SK-N-SH (cell line): ENCODE results near the gene LIX1L. TPM values are rescaled to one million over a fixed set of nuclear protein-coding genes. Genes with fewer than 3 reads are reported as not detected.

Source experiments
- CTCF ChIA-PET: fragments of 300-600, 350-600 bp; formaldehyde crosslinking; extraction: SDS; loops from one replicate; lab custom pipeline; 2021; lab: Yijun Ruan, JAX
- POLR2A ChIA-PET: fragments of 350-600 bp; sonication (Branson Sonifier 250); formaldehyde crosslinking; extraction: SDS; loops from one replicate; lab custom pipeline; 2020; ENCODE audit warnings: antibody characterized with exemption, inconsistent platforms; lab: Yijun Ruan, JAX
- DNase-seq: peaks from one replicate; pipeline ENCODE4 v3.0.0; 2012
- H2AFZ ChIP-seq: fragments of 200-600 bp; sonication (generic); 2 replicates; pipeline ENCODE4 v1.8.1; 2016; ENCODE audit warnings: antibody characterized with exemption, mild to moderate bottlenecking, low read depth
- H3F3A ChIP-seq: fragments of 200-600 bp; sonication (generic); replicated peaks from 2 replicates; pipeline ENCODE3; 2016; ENCODE audit warnings: antibody characterized with exemption, mild to moderate bottlenecking; ENCODE audit not compliant: insufficient read depth
- H3K27ac ChIP-seq, 2 experiments: fragments of 200-500 bp in 1 of 2; fragments of 200-600 bp in 1 of 2; sonication (Bioruptor generic) in 1 of 2; sonication (generic), shearing (Covaris generic) in 1 of 2; 2 replicates each; pipeline versions ENCODE4 v1.5.1 to v1.6.1; 2014 to 2016; ENCODE audit warnings: low read depth in 2 of 2, inconsistent platforms in 1 of 2, low read length in 1 of 2, mild to moderate bottlenecking in 1 of 2, mixed read lengths in 1 of 2
- H3K27me3 ChIP-seq: fragments of 200-600 bp; sonication (generic), shearing (Covaris generic); 2 replicates; pipeline ENCODE4 v1.6.1; 2016; ENCODE audit warnings: mixed run types; ENCODE audit not compliant: insufficient read depth
- H3K36me3 ChIP-seq, 2 experiments: fragments of 200-500 bp in 1 of 2; fragments of 200-600 bp in 1 of 2; sonication (Bioruptor generic) in 1 of 2; sonication (generic) in 1 of 2; replicated peaks in 1 of 2; 2 replicates each; pipeline versions ENCODE3 to v1.5.1; 2014 to 2016; ENCODE audit warnings: low read length in 1 of 2, mild to moderate bottlenecking in 1 of 2; ENCODE audit not compliant: insufficient read depth in 2 of 2, control insufficient read depth in 1 of 2
- H3K4me1 ChIP-seq, 2 experiments: fragments of 200-500 bp in 1 of 2; fragments of 200-600 bp in 1 of 2; sonication (Bioruptor generic) in 1 of 2; sonication (generic), shearing (Covaris generic) in 1 of 2; 2 replicates each; pipeline versions ENCODE4 v1.5.1 to v1.6.1; 2014 to 2016; ENCODE audit warnings: low read depth in 1 of 2, low read length in 1 of 2, mixed run types in 1 of 2; ENCODE audit not compliant: insufficient read depth in 2 of 2, control insufficient read depth in 1 of 2
- H3K4me2 ChIP-seq: fragments of 200-600 bp; sonication (generic), shearing (Covaris generic); 2 replicates; pipeline ENCODE4 v1.6.1; 2017; ENCODE audit warnings: mixed run types
- H3K4me3 ChIP-seq, 2 experiments: fragments of 200-500 bp in 1 of 2; fragments of 200-600 bp in 1 of 2; sonication (Bioruptor generic) in 1 of 2; sonication (generic), shearing (Covaris generic) in 1 of 2; 2 replicates each; pipeline versions ENCODE4 v1.5.1 to v1.8.1; 2014 to 2016; ENCODE audit warnings: low read depth in 2 of 2, inconsistent platforms in 1 of 2, low read length in 1 of 2, mild to moderate bottlenecking in 1 of 2, mixed read lengths in 1 of 2, moderate library complexity in 1 of 2
- H3K79me2 ChIP-seq: fragments of 200-600 bp; sonication (generic); 2 replicates; pipeline ENCODE4 v1.8.1; 2017; ENCODE audit warnings: mild to moderate bottlenecking; ENCODE audit not compliant: insufficient read depth
- H3K9ac ChIP-seq: fragments of 200-600 bp; sonication (generic); 2 replicates; pipeline ENCODE4 v1.6.1; 2017; ENCODE audit warnings: mixed run types
- H3K9me2 ChIP-seq: fragments of 200-600 bp; sonication (generic); 2 replicates; pipeline ENCODE4 v1.6.1; 2017; ENCODE audit warnings: mixed run types
- H3K9me3 ChIP-seq: fragments of 200-600 bp; sonication (generic); 2 replicates; pipeline ENCODE4 v1.6.1; 2017; ENCODE audit warnings: mixed run types, mild to moderate bottlenecking, moderate library complexity
- H4K20me1 ChIP-seq: fragments of 200-600 bp; sonication (generic); 2 replicates; pipeline ENCODE4 v1.6.1; 2017; ENCODE audit warnings: mild to moderate bottlenecking, mixed run types; ENCODE audit not compliant: insufficient read depth
- CHD2 ChIP-seq: fragments of 150-350 bp; IDR thresholded peaks from 2 replicates; pipeline ENCODE4 v1.6.1; 2018; ENCODE audit warnings: low read length; ENCODE audit not compliant: partially characterized antibody
- EP300 ChIP-seq, 2 experiments: IDR thresholded peaks; 2 replicates each; pipeline versions ENCODE4 v1.4.0 to v1.6.1; 2012; ENCODE audit warnings: borderline replicate concordance in 1 of 2, low read depth in 1 of 2, low read length in 1 of 2
- EZH2phosphoT487 ChIP-seq: fragments of 200-600 bp; sonication (generic); IDR thresholded peaks from 2 replicates; pipeline ENCODE4 v1.6.1; 2017; ENCODE audit warnings: low read depth, mixed run types, mild to moderate bottlenecking, antibody characterized with exemption, moderate library complexity, borderline replicate concordance
- GABPA ChIP-seq: IDR thresholded peaks from 2 replicates; pipeline ENCODE4 v1.4.0; 2012; ENCODE audit warnings: low read depth, mild to moderate bottlenecking
- GATA2 ChIP-seq: sonication (generic); formaldehyde crosslinking; IDR thresholded peaks from 2 replicates; pipeline ENCODE4 v1.5.0; 2020; ENCODE audit warnings: mild to moderate bottlenecking, missing genetic modification reagents
- MAX ChIP-seq: IDR thresholded peaks from 2 replicates; pipeline ENCODE4 v1.4.0; 2012; ENCODE audit warnings: low read depth
- MXI1 ChIP-seq: IDR thresholded peaks from 2 replicates; pipeline ENCODE4 v1.6.1; 2012; ENCODE audit warnings: mild to moderate bottlenecking, low read depth, low read length, improper control_type of control experiment
- NFIC ChIP-seq: IDR thresholded peaks from 2 replicates; pipeline ENCODE4 v1.4.0; 2012; ENCODE audit warnings: borderline replicate concordance
- NRF1 ChIP-seq: IDR thresholded peaks from 2 replicates; pipeline ENCODE4 v1.6.1; 2012; ENCODE audit warnings: low read depth, mild to moderate bottlenecking, low read length
- POLR2AphosphoS5 ChIP-seq: IDR thresholded peaks from 2 replicates; pipeline ENCODE4 v1.6.1; 2012; ENCODE audit warnings: low read depth, low read length
- RAD21 ChIP-seq: IDR thresholded peaks from 2 replicates; pipeline ENCODE4 v1.6.1; 2012; ENCODE audit warnings: mild to moderate bottlenecking, low read length
- RCOR1 ChIP-seq: fragments of 150-350 bp; IDR thresholded peaks from 2 replicates; pipeline ENCODE4 v1.6.1; 2017; ENCODE audit warnings: antibody characterized with exemption, low read length
- REST ChIP-seq: IDR thresholded peaks from 2 replicates; pipeline ENCODE4 v1.6.1; 2012; ENCODE audit warnings: mild to moderate bottlenecking, low read depth, low read length, moderate library complexity
- RFX5 ChIP-seq: IDR thresholded peaks from 2 replicates; pipeline ENCODE4 v1.6.1; 2012; ENCODE audit warnings: mild to moderate bottlenecking, improper control_type of control experiment, low read length
- SIN3A ChIP-seq: IDR thresholded peaks from 2 replicates; pipeline ENCODE4 v1.6.1; 2012; ENCODE audit warnings: low read depth, mild to moderate bottlenecking, low read length, moderate library complexity, borderline replicate concordance
- TAF1 ChIP-seq: IDR thresholded peaks from 2 replicates; pipeline ENCODE4 v1.6.1; 2012; ENCODE audit warnings: low read depth, mild to moderate bottlenecking, low read length, moderate library complexity, borderline replicate concordance
- TEAD4 ChIP-seq: IDR thresholded peaks from 2 replicates; pipeline ENCODE4 v1.4.0; 2012; ENCODE audit warnings: mild to moderate bottlenecking, borderline replicate concordance; ENCODE audit not compliant: insufficient read depth
- YY1 ChIP-seq: IDR thresholded peaks from 2 replicates; pipeline ENCODE4 v1.4.0; 2012; ENCODE audit warnings: low read depth, mild to moderate bottlenecking
- WGBS: methylation state at CpG from one replicate; pipeline ENCODE4 v1.1.6; 2017; ENCODE audit warnings: low lambda C conversion rate; 5-methylcytosine and 5-hydroxymethylcytosine counted together
- polyA plus RNA-seq, 3 experiments: library from polyadenylated mRNA; depleted of rRNA; stranded (reverse); fragments of >200 nt; gene quantifications; 2 replicates each; pipeline ENCODE4 v1.2.3, GENCODE V29; 2012
- TF ChIP-seq, protein P1 (sequence below): fragments of 200-600 bp; sonication (generic); IDR thresholded peaks from 2 replicates; pipeline ENCODE4 v1.6.1; 2017; ENCODE audit warnings: antibody characterized with exemption, mild to moderate bottlenecking, moderate library complexity

The LIX1L gene
- polyA plus RNA-seq, 1 of the 3 experiments (the other 2 are of a cell fraction), result 39.1 TPM

DNA sequence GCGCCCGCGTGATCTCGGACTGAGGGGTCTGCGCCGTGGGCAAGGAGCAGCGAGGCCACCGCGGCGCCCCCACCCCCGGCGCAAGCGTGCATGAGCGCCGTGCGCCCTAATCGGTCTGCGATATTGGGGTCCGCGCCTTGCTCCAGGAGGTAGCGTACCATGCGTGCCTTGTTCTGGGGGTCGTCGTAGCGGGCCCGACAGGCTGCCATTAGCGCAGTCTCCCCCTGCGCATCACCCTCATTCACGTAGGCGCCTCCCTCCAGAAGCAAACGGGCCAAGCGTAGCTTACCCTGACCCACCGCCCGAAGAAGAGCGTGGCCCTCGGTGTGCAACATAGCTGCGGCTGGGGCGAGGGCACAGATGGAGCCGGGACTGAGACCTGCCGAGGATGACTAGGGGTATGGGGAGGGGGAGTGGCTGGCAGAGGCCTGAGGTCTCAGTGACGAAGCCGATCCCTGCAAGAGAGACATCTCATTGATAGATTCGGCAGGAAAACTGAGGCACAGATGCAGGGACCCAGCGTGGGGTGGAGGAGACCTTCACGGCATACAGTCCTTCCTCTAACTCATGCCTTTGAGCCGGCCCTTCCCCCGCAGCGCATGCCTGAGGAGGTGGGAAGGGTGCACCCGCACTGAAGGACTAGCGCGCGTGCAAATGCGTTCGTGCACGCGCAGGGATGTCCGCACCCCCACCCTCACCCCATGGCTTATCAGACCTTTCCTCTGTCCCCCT is 3.8 kb upstream of the LIX1L start:
- Histone ChIP-seq H3K27ac (peak overlapping the region; percentile 30 to 95; a peak in 3 of 4 replicates), H3K27me3 (no peaks in the 10 kb centered on the region), H3K9me2 (no peaks in the 10 kb centered on the region), H2AFZ (peak overlapping the region; percentile 77), H3K9me3 (no peaks in the 10 kb centered on the region), H3K36me3 (no peaks in the 10 kb centered on the region), H3K4me2 (peak overlapping the region; percentile 95), H3K9ac (peak overlapping the region; percentile 58), H3K79me2 (peaks cover 8% of the 10 kb centered on the region), H3K4me1 (peaks cover 25 to 47% of the 10 kb centered on the region in 2 experiments), H4K20me1 (no peaks in the 10 kb centered on the region), H3F3A (peaks cover 34% of the 10 kb centered on the region), H3K4me3 (peak overlapping the region; percentile 69 to 76)
- ChIA-PET CTCF (interaction anchor here (0.6 to 1.1 kb wide), 2 partner anchors 38 to 46 kb away, joined by 3 read pairs; no protein-coding TSS in a partner anchor), POLR2A (interaction anchor here (3.8 kb wide), 1 partner anchor 34 kb away, joined by 31 read pairs; the partner anchor contains the start of gene RBM8A)
- WGBS, result 27% methylated on average over 27 of the region's 57 CpGs
- peak; percentile 58 for DNase-seq
- TF ChIP-seq POLR2AphosphoS5 (no peak), RCOR1 (0 out of 2 replicates have a peak, but pooled peaks have one; percentile 11), GABPA (no peak), MXI1 (peak; percentile 78), EZH2phosphoT487 (no peak), MAX (peak; percentile 81), YY1 (no peak), NRF1 (peak; percentile 55)

GRCh38 chr1:145961109-145961424 is 3.2 kb upstream of the LIX1L start:
- peak; percentile 40 for DNase-seq
- H3K4me2 ChIP-seq, result peak overlapping the region; percentile 95
- CTCF ChIA-PET, result interaction anchor here (0.6 to 1.1 kb wide), 3 partner anchors 25 to 51 kb away, joined by 3 to 4 read pairs (median 3); partner anchors contain the start of gene RBM8A
- no peaks in the 10 kb centered on the region for H3K9me2 ChIP-seq
- H2AFZ ChIP-seq, result peak overlapping the region; percentile 77
- H3K79me2 ChIP-seq, result peaks cover 13% of the 10 kb centered on the region
- POLR2A ChIA-PET, result interaction anchor here (1.2 to 1.6 kb wide), 2 partner anchors 34 to 102 kb away, joined by 5 to 7 read pairs; partner anchors contain the start of genes PIAS3 and RBM8A
- H3K4me1 ChIP-seq, result peaks cover 28 to 52% of the 10 kb centered on the region in 2 experiments
- peak overlapping the region; percentile 58 for H3K9ac ChIP-seq
- H3K4me3 ChIP-seq, result peak overlapping the region; percentile 69 to 76
- peaks cover 39% of the 10 kb centered on the region for H3F3A ChIP-seq
- H3K27ac ChIP-seq, result peak overlapping the region; percentile 44 to 95; a peak in 3 of 4 replicates
- H4K20me1 ChIP-seq, result no peaks in the 10 kb centered on the region; the same call in 1 of the 2 replicates
- H3K27me3 ChIP-seq, result no peaks in the 10 kb centered on the region
- WGBS, result 5% methylated on average over 9 of the region's 22 CpGs
- H3K36me3 ChIP-seq, result no peaks in the 10 kb centered on the region
- H3K9me3 ChIP-seq, result no peaks in the 10 kb centered on the region
- TF ChIP-seq SIN3A, result no peak
- no peak for TF ChIP-seq POLR2AphosphoS5
- no peak for TF ChIP-seq GATA2 (CRISPR knock-in tag)
- no peak for TF ChIP-seq EP300 (IDR thresholded peaks at IDR 0.05; ENCODE audit: borderline replicate concordance in 1 of 2, low read depth in 1 of 2, low read length in 1 of 2)
- no peak for TF ChIP-seq RCOR1
- no peak for TF ChIP-seq RAD21
- no peak for TF ChIP-seq RFX5
- TF ChIP-seq, protein P1, sequence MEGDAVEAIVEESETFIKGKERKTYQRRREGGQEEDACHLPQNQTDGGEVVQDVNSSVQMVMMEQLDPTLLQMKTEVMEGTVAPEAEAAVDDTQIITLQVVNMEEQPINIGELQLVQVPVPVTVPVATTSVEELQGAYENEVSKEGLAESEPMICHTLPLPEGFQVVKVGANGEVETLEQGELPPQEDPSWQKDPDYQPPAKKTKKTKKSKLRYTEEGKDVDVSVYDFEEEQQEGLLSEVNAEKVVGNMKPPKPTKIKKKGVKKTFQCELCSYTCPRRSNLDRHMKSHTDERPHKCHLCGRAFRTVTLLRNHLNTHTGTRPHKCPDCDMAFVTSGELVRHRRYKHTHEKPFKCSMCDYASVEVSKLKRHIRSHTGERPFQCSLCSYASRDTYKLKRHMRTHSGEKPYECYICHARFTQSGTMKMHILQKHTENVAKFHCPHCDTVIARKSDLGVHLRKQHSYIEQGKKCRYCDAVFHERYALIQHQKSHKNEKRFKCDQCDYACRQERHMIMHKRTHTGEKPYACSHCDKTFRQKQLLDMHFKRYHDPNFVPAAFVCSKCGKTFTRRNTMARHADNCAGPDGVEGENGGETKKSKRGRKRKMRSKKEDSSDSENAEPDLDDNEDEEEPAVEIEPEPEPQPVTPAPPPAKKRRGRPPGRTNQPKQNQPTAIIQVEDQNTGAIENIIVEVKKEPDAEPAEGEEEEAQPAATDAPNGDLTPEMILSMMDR, result no peak
- no peak for TF ChIP-seq NFIC
- TF ChIP-seq CHD2, result no peak
- TF ChIP-seq TAF1, result no peak
- no peak for TF ChIP-seq REST
- TF ChIP-seq TEAD4, result no peak
- no peak for TF ChIP-seq MAX
- no peak for TF ChIP-seq MXI1
